Measurements from ENCODE around the gene PHACTR3. TPM values are rescaled to one million over a fixed set of nuclear protein-coding genes. Genes with fewer than 3 reads are reported as not detected.
"Not testable (repeated sequence)": the region's sequence is repeated elsewhere in the genome, so short reads cannot be mapped to it uniquely, and the experiment has no call there.

The PHACTR3 gene
- total and polyA plus RNA-seq, 2 donors: 2.9 to 35.8 TPM

DNA sequence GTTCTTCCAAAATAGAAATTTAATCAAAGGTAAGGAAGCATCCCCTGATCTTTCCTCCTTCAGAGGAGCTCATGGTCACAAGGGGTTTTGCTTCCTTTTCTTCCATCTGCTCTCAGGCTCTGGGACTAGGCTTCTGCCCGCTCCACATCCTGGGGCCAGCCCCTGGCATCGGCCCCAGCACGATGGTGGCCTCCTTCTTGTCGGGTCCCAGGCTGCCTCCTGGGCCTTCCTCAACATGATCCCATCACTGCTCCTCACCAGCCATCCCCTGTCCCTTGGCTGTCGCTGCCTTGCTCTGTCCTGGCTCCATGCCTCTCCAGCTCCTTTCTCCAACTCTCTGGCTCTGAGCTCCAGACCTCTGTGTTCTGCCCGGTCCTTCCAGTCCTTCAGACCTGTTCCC is 4.1 kb downstream of the PHACTR3 start:
- Histone ChIP-seq H3K27ac (ENCODE audit: low read depth in 1 of 2, low read length in 1 of 2) (no peak overlapping the region), H3K27me3 (ENCODE audit: control insufficient read depth in 2 of 2, insufficient read depth in 1 of 2, low read length in 1 of 2) (peaks cover 35 to 42% of the 10 kb centered on the region in 2 donors), H3K4me3 (ENCODE audit: low read length in 2 of 2) (no peak overlapping the region), H3K9me3 (ENCODE audit: control insufficient read depth in 2 of 2, insufficient read depth in 1 of 2, low read length in 1 of 2) (no peaks in the 10 kb centered on the region), H3K36me3 (ENCODE audit: control insufficient read depth in 2 of 2, insufficient read depth in 2 of 2, low read length in 1 of 2) (no peaks in the 10 kb centered on the region), H3K4me1 (ENCODE audit: control insufficient read depth in 2 of 2, insufficient read depth in 2 of 2, low read length in 2 of 2) (no peaks in the 10 kb centered on the region)
- WGBS: 90% methylated on average over 6 of the region's 6 CpGs
- no peak for DNase-seq (ENCODE audit: low read depth in 6 of 9, low spot score in 9 of 9)

DNA sequence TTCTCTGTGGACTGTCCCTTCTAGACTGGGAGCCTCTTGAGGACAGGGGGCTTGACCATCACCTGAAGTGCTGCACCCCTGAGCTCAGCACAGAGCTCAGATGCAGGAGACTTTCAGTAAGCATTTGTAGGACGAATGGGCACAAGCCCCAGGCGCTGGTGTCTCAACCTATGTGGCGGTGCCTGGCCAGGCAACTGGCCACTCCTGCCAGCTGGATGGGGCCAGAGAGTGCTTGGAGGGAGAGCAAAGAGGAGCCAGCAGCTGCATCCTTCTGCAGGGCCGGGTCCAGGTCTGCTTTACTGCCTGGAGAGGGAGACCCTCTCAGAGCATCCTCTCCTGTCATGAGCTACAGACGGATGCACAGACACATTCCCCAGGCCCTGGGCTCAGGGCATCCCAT is 4.5 kb downstream of the PHACTR3 start:
- no peaks in the 10 kb centered on the region for H3K36me3 ChIP-seq (ENCODE audit: control insufficient read depth in 2 of 2, insufficient read depth in 2 of 2, low read length in 1 of 2)
- no peaks in the 10 kb centered on the region for H3K4me1 ChIP-seq (ENCODE audit: control insufficient read depth in 2 of 2, insufficient read depth in 2 of 2, low read length in 2 of 2)
- 86% methylated on average over 5 of the region's 5 CpGs for WGBS
- no peak overlapping the region for H3K4me3 ChIP-seq (ENCODE audit: low read length in 2 of 2)
- DNase-seq (ENCODE audit: low read depth in 6 of 9, low spot score in 9 of 9): no peak
- H3K27ac ChIP-seq (ENCODE audit: low read depth in 1 of 2, low read length in 1 of 2): no peak overlapping the region
- no peaks in the 10 kb centered on the region for H3K9me3 ChIP-seq (ENCODE audit: control insufficient read depth in 2 of 2, insufficient read depth in 1 of 2, low read length in 1 of 2)
- peaks cover 30 to 37% of the 10 kb centered on the region in 2 donors for H3K27me3 ChIP-seq (ENCODE audit: control insufficient read depth in 2 of 2, insufficient read depth in 1 of 2, low read length in 1 of 2)

DNA sequence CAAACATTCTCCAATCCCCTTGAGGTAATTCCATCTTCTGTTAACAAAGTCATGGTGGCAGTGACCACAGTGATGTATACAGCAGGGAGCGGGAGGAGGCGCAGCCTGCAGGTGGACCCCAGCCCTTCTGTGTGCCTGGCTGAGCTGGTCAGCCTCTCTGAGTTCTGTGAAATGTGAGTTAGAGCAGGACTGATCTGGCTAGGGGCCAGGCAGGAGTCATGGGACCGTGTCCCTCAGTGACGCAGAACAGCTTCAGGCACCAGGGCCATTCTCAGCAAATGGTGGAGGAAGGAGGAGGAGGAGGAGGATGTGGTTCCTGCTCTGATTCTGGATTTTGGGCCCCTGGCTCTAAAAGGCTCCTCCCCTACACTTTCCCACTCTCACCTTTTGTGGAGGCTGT is 6.9 kb downstream of the PHACTR3 start:
- Histone ChIP-seq H3K4me3 (ENCODE audit: low read length in 2 of 2) (no peak overlapping the region), H3K27me3 (ENCODE audit: control insufficient read depth in 2 of 2, insufficient read depth in 1 of 2, low read length in 1 of 2) (peaks cover 9 to 13% of the 10 kb centered on the region in 2 donors)
- DNase-seq (ENCODE audit: low read depth in 6 of 9, low spot score in 9 of 9): peak in 1 of 9 donors; percentile 9

DNA sequence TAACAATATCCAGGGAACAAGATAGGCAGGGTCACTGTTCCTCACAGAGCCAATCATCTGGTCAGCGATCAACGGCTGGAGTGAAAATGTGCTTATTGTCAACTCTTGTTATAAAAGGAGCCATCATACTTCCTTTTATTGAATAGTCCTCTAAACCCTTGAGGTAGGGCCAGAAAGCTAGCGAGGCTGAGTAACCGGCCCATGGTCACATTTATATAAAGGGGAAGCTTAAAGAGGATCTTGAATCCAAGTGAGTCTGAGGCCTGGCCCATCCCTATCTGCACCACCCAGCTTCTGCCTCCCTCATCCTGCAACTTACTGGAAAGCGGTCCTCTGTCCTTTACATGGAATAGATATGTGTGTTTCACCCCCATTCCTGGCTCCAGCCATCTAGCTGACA is 9.5 kb downstream of the PHACTR3 start:
- Histone ChIP-seq H3K4me3 (ENCODE audit: low read length in 2 of 2) (no peak overlapping the region), H3K9me3 (ENCODE audit: control insufficient read depth in 2 of 2, insufficient read depth in 1 of 2, low read length in 1 of 2) (no peaks in the 10 kb centered on the region), H3K4me1 (ENCODE audit: control insufficient read depth in 2 of 2, insufficient read depth in 2 of 2, low read length in 2 of 2) (no peaks in the 10 kb centered on the region), H3K36me3 (ENCODE audit: control insufficient read depth in 2 of 2, insufficient read depth in 2 of 2, low read length in 1 of 2) (no peaks in the 10 kb centered on the region), H3K27me3 (ENCODE audit: control insufficient read depth in 2 of 2, insufficient read depth in 1 of 2, low read length in 1 of 2) (no peaks in the 10 kb centered on the region), H3K27ac (ENCODE audit: low read depth in 1 of 2, low read length in 1 of 2) (no peak overlapping the region)
- no peak for DNase-seq (ENCODE audit: low read depth in 6 of 9, low spot score in 9 of 9)
- WGBS: 88% methylated on average over 5 of the region's 5 CpGs

More for the DNA sequence above, 6.9 kb downstream of the PHACTR3 start:
- Histone ChIP-seq H3K27ac (ENCODE audit: low read depth in 1 of 2, low read length in 1 of 2) (no peak overlapping the region), H3K9me3 (ENCODE audit: control insufficient read depth in 2 of 2, insufficient read depth in 1 of 2, low read length in 1 of 2) (no peaks in the 10 kb centered on the region), H3K36me3 (ENCODE audit: control insufficient read depth in 2 of 2, insufficient read depth in 2 of 2, low read length in 1 of 2) (no peaks in the 10 kb centered on the region), H3K4me1 (ENCODE audit: control insufficient read depth in 2 of 2, insufficient read depth in 2 of 2, low read length in 2 of 2) (no peaks in the 10 kb centered on the region)
- WGBS: 89% methylated on average over 4 of the region's 4 CpGs

DNA sequence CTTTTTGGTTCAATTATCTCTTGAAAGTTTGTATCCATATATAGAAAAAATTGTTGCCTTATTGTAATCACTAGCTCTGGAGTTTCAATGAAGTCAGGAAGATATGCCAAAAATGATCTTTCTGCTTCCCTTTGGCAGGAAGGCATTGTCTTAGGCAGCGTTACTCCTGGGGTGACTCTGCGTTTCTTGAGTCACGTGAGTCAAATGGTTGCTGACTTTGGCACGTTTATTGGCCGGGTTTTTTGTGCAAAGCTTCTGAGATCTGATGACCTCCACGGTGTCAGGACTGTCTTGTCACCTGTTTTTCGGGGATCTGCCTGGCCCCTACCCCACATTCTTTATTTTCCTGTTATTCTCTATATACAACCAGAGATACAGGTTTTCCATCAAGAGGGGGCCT is 10.4 kb downstream of the PHACTR3 start:
- WGBS: 73% methylated on average over 7 of the region's 7 CpGs
- Histone ChIP-seq H3K36me3 (ENCODE audit: control insufficient read depth in 2 of 2, insufficient read depth in 2 of 2, low read length in 1 of 2) (no peaks in the 10 kb centered on the region), H3K27ac (ENCODE audit: low read depth in 1 of 2, low read length in 1 of 2) (no peak overlapping the region), H3K9me3 (ENCODE audit: control insufficient read depth in 2 of 2, insufficient read depth in 1 of 2, low read length in 1 of 2) (no peaks in the 10 kb centered on the region), H3K27me3 (ENCODE audit: control insufficient read depth in 2 of 2, insufficient read depth in 1 of 2, low read length in 1 of 2) (no peaks in the 10 kb centered on the region), H3K4me3 (ENCODE audit: low read length in 2 of 2) (no peak overlapping the region), H3K4me1 (ENCODE audit: control insufficient read depth in 2 of 2, insufficient read depth in 2 of 2, low read length in 2 of 2) (no peaks in the 10 kb centered on the region)
- DNase-seq (ENCODE audit: low read depth in 6 of 9, low spot score in 9 of 9): no peak

DNA sequence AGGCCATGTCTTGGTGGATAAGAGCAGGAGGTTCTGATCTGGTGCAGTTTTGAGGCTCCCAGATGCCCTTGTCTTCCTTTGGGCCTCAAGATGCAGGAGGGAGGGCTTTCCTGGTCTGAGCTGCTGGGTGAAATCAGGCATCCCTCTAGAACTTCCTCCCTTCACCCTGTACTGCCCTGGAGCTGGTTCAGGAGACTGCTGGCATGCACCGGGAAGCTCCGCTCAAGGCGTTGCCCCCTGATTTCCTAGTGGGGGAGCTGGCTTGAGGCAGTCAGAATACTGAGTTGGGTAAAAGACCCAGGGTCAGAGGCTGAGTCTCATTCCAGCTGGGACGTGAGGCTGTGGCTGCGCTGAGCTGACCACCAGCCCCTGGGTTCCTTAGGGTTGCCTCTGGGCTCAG is 12.0 kb downstream of the PHACTR3 start:
- 81% methylated on average over 5 of the region's 5 CpGs for WGBS
- Histone ChIP-seq H3K27ac (ENCODE audit: low read depth in 1 of 2, low read length in 1 of 2) (no peak overlapping the region), H3K9me3 (ENCODE audit: control insufficient read depth in 2 of 2, insufficient read depth in 1 of 2, low read length in 1 of 2) (no peaks in the 10 kb centered on the region), H3K4me3 (ENCODE audit: low read length in 2 of 2) (no peak overlapping the region), H3K4me1 (ENCODE audit: control insufficient read depth in 2 of 2, insufficient read depth in 2 of 2, low read length in 2 of 2) (no peaks in the 10 kb centered on the region), H3K27me3 (ENCODE audit: control insufficient read depth in 2 of 2, insufficient read depth in 1 of 2, low read length in 1 of 2) (no peaks in the 10 kb centered on the region), H3K36me3 (ENCODE audit: control insufficient read depth in 2 of 2, insufficient read depth in 2 of 2, low read length in 1 of 2) (no peaks in the 10 kb centered on the region)
- DNase-seq (ENCODE audit: low read depth in 6 of 9, low spot score in 9 of 9): no peak

DNA sequence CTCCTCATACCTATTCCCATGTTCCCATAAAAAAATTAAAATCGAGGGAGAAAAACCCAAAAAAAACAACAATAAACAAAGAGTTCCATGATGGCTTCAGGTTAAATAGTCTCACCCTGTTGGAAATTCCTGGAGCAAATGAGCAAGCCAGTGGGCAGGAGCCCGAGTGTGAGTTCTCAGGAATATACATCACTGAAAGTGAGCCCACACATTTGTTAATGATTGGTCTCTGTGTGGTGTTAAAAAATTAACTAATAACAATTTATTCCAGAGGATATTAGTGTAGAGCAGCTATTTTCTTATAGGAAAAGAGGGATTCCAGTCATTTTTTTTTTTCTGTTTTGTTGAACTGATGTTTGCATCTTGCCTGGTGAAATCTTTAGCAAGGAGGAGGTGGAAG is 12.9 kb downstream of the PHACTR3 start:
- H3K27ac ChIP-seq (ENCODE audit: low read depth in 1 of 2, low read length in 1 of 2): no peak overlapping the region
- 82% methylated on average over 2 of the region's 2 CpGs for WGBS

DNA sequence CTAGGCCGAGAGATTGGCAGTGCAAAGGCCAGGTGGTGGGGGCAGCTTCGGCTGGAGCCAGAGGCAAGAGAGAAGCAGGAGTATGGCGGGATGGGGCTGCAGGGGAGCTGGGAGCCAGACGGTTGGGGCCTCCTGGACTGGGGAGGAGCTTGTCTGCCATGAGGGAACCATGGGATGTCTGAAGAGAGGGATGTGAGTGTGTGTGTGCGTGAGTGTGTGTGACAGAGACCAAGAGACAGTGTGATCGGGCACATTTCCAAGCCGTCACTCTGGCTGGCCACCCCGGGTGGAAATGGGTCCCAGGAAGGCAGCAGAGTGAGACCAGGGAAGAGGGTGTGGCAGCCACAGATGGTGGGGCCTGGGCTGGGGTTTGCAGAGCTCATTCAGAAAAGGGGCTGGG is 13.8 kb downstream of the PHACTR3 start:
- Histone ChIP-seq H3K4me3 (ENCODE audit: low read length in 2 of 2) (no peak overlapping the region), H3K36me3 (ENCODE audit: control insufficient read depth in 2 of 2, insufficient read depth in 2 of 2, low read length in 1 of 2) (no peaks in the 10 kb centered on the region), H3K9me3 (ENCODE audit: control insufficient read depth in 2 of 2, insufficient read depth in 1 of 2, low read length in 1 of 2) (no peaks in the 10 kb centered on the region), H3K4me1 (ENCODE audit: control insufficient read depth in 2 of 2, insufficient read depth in 2 of 2, low read length in 2 of 2) (no peaks in the 10 kb centered on the region), H3K27me3 (ENCODE audit: control insufficient read depth in 2 of 2, insufficient read depth in 1 of 2, low read length in 1 of 2) (no peaks in the 10 kb centered on the region), H3K27ac (ENCODE audit: low read depth in 1 of 2, low read length in 1 of 2) (no peak overlapping the region)
- WGBS: 79% methylated on average over 8 of the region's 8 CpGs
- DNase-seq (ENCODE audit: low read depth in 6 of 9, low spot score in 9 of 9): no peak

More for the DNA sequence above, 12.9 kb downstream of the PHACTR3 start:
- H3K36me3 ChIP-seq (ENCODE audit: control insufficient read depth in 2 of 2, insufficient read depth in 2 of 2, low read length in 1 of 2): no peaks in the 10 kb centered on the region
- H3K9me3 ChIP-seq (ENCODE audit: control insufficient read depth in 2 of 2, insufficient read depth in 1 of 2, low read length in 1 of 2): no peaks in the 10 kb centered on the region
- no peak overlapping the region for H3K4me3 ChIP-seq (ENCODE audit: low read length in 2 of 2)
- DNase-seq (ENCODE audit: low read depth in 6 of 9, low spot score in 9 of 9): no peak
- no peaks in the 10 kb centered on the region for H3K4me1 ChIP-seq (ENCODE audit: control insufficient read depth in 2 of 2, insufficient read depth in 2 of 2, low read length in 2 of 2)
- H3K27me3 ChIP-seq (ENCODE audit: control insufficient read depth in 2 of 2, insufficient read depth in 1 of 2, low read length in 1 of 2): no peaks in the 10 kb centered on the region

DNA sequence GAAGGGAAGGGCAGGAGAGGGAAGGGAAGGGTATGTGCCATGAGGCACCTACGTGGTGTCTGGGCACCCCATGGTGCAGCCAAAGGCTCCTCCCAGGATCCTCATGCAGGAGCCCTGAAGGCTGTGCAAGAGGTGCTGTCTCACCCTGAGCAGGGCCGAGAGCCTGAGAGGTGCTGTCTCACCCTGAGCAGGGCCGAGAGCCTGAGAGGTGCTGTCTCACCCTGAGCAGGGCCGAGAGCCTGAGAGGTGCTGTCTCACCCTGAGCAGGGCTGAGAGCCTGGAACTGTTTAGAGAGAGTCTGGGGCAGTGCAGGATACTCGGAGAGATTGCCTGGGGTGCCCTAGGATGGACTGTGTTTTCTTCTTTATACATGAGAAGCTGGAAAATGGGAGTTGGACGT is 14.2 kb downstream of the PHACTR3 start:
- H3K27me3 ChIP-seq (ENCODE audit: control insufficient read depth in 2 of 2, insufficient read depth in 1 of 2, low read length in 1 of 2); DNase-seq (ENCODE audit: low read depth in 6 of 9, low spot score in 9 of 9); H3K4me3 ChIP-seq (ENCODE audit: low read length in 2 of 2); H3K9me3 ChIP-seq (ENCODE audit: control insufficient read depth in 2 of 2, insufficient read depth in 1 of 2, low read length in 1 of 2); H3K36me3 ChIP-seq (ENCODE audit: control insufficient read depth in 2 of 2, insufficient read depth in 2 of 2, low read length in 1 of 2); H3K27ac ChIP-seq (ENCODE audit: low read depth in 1 of 2, low read length in 1 of 2); H3K4me1 ChIP-seq (ENCODE audit: control insufficient read depth in 2 of 2, insufficient read depth in 2 of 2, low read length in 2 of 2): not testable (repeated sequence)
- 85% methylated on average over 6 of the region's 6 CpGs for WGBS

Measured in thymus (tissue), 11 donors.